IPS-15b (cell line): ENCODE measurements around the gene TBL1Y.

Experiments
- H3K27me3 ChIP-seq: one replicate; pipeline ENCODE4 v1.6.1; 2013; ENCODE audit warnings: low read length; ENCODE audit not compliant: control insufficient read depth, insufficient read depth
- H3K36me3 ChIP-seq: one replicate; pipeline ENCODE4 v1.6.1; 2013; ENCODE audit warnings: low read length; ENCODE audit not compliant: control insufficient read depth, insufficient read depth
- H3K4me1 ChIP-seq: one replicate; pipeline ENCODE4 v1.6.1; 2013; ENCODE audit warnings: mild to moderate bottlenecking, low read length; ENCODE audit not compliant: control insufficient read depth, insufficient read depth
- H3K4me3 ChIP-seq: one replicate; pipeline ENCODE4 v1.5.1; 2013; ENCODE audit warnings: low read depth, low read length
- H3K9ac ChIP-seq: one replicate; pipeline ENCODE4 v1.6.1; 2013; ENCODE audit warnings: low read depth, mild to moderate bottlenecking, low read length
- H3K9me3 ChIP-seq: one replicate; pipeline ENCODE4 v1.6.1; 2013; ENCODE audit warnings: mild to moderate bottlenecking, low read length; ENCODE audit not compliant: control insufficient read depth, insufficient read depth

Gene TBL1Y

DNA sequence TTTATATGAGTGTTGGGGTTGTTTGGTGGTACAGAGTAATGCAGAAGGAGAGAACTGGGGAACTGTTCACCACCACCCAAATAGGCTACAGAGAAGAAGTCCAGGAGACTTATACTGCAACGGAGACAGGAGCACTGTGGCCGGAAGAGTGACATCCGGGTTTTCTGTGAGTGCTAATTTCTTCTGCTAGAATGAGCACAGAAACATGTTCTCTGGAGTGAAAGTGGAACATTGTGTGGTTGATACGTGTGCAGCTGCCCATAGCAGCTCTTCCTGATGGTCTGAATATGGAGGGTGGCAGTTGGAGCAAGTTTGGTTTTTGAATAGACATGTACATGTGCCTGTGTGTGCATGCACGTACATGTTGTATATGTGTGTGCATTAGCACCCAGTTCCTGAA, 67.3 kb downstream of the TBL1Y start:
- no peaks in the 10 kb centered on the region for H3K27me3 ChIP-seq
- H3K9ac ChIP-seq, result no peak overlapping the region
- H3K4me3 ChIP-seq, result no peak overlapping the region
- H3K9me3 ChIP-seq, result no peaks in the 10 kb centered on the region
- H3K4me1 ChIP-seq, result no peaks in the 10 kb centered on the region
- H3K36me3 ChIP-seq, result no peaks in the 10 kb centered on the region

DNA sequence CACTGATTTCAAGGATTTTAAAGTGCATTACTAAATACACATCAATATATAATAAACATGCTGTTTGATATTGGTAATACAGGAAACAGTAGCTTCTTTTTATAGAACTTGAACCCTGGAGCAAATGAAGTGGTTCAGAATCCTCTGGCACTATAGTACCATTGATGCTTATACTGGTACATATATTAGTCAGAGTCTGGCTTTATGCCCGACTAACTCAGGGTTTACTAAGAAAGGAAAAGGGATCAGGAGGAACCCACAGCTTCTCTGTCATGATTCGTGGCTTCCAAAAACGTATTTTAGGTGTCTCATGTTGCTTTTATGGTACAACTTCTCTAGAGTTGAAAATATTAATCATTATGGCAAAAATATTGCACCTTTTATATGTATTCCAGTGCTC, 72.7 kb downstream of the TBL1Y start:
- no peak overlapping the region for H3K4me3 ChIP-seq
- no peaks in the 10 kb centered on the region for H3K9me3 ChIP-seq
- H3K4me1 ChIP-seq, result no peaks in the 10 kb centered on the region
- no peak overlapping the region for H3K9ac ChIP-seq
- H3K36me3 ChIP-seq, result no peaks in the 10 kb centered on the region
- no peaks in the 10 kb centered on the region for H3K27me3 ChIP-seq

GRCh38 chrY:6987811-6988210, 77.3 kb downstream of the TBL1Y start:
- H3K36me3 ChIP-seq, result no peaks in the 10 kb centered on the region
- no peaks in the 10 kb centered on the region for H3K9me3 ChIP-seq
- no peak overlapping the region for H3K9ac ChIP-seq
- H3K27me3 ChIP-seq, result no peaks in the 10 kb centered on the region
- no peak overlapping the region for H3K4me3 ChIP-seq
- H3K4me1 ChIP-seq, result no peaks in the 10 kb centered on the region

GRCh38 chrY:6989886-6990620, 79.6 kb downstream of the TBL1Y start:
- H3K9me3 ChIP-seq, result no peaks in the 10 kb centered on the region
- H3K4me3 ChIP-seq, result no peak overlapping the region
- no peak overlapping the region for H3K9ac ChIP-seq
- H3K27me3 ChIP-seq, result no peaks in the 10 kb centered on the region
- H3K4me1 ChIP-seq, result no peaks in the 10 kb centered on the region
- no peaks in the 10 kb centered on the region for H3K36me3 ChIP-seq

- Histone ChIP-seq H3K4me1 (no peaks in the 10 kb centered on the region), H3K9ac (no peak overlapping the region), H3K9me3 (no peaks in the 10 kb centered on the region), H3K4me3 (no peak overlapping the region), H3K36me3 (no peaks in the 10 kb centered on the region), H3K27me3 (no peaks in the 10 kb centered on the region)
These were observed 81.5 kb downstream of the TBL1Y start for GRCh38 chrY:6992041-6992440.

DNA sequence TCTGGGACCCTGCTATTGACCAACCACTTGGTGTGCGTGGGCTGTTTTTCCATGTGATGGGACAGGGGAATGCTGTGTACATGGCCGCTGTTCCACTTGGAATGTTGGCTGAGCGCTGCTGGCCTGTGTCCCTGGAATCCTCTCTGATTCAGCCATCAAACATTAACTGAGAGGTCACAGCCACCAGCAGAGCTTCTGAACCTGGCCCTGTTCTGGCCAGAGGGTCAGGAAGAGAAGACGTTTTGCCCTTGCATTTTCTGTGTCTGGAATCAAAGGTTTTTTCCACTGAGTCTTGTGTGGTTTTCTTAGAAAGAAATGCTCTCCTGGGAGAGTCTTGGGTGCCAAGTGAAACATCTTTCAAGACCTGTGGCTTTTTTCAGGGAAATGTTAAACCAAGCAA, 85.5 kb downstream of the TBL1Y start:
- Histone ChIP-seq H3K36me3 (no peaks in the 10 kb centered on the region), H3K9me3 (no peaks in the 10 kb centered on the region), H3K4me3 (no peak overlapping the region), H3K9ac (no peak overlapping the region), H3K4me1 (no peaks in the 10 kb centered on the region), H3K27me3 (no peaks in the 10 kb centered on the region)

GRCh38 chrY:6997503-6998066, 87.1 kb downstream of the TBL1Y start:
- H3K36me3 ChIP-seq, result no peaks in the 10 kb centered on the region
- no peaks in the 10 kb centered on the region for H3K27me3 ChIP-seq
- no peaks in the 10 kb centered on the region for H3K4me1 ChIP-seq
- H3K9ac ChIP-seq, result no peak overlapping the region
- no peaks in the 10 kb centered on the region for H3K9me3 ChIP-seq
- H3K4me3 ChIP-seq, result no peak overlapping the region

GRCh38 chrY:6999905-7000304, 89.4 kb downstream of the TBL1Y start:
- Histone ChIP-seq H3K9ac (no peak overlapping the region), H3K27me3 (no peaks in the 10 kb centered on the region), H3K4me3 (no peak overlapping the region), H3K36me3 (no peaks in the 10 kb centered on the region), H3K4me1 (no peaks in the 10 kb centered on the region), H3K9me3 (no peaks in the 10 kb centered on the region)

DNA sequence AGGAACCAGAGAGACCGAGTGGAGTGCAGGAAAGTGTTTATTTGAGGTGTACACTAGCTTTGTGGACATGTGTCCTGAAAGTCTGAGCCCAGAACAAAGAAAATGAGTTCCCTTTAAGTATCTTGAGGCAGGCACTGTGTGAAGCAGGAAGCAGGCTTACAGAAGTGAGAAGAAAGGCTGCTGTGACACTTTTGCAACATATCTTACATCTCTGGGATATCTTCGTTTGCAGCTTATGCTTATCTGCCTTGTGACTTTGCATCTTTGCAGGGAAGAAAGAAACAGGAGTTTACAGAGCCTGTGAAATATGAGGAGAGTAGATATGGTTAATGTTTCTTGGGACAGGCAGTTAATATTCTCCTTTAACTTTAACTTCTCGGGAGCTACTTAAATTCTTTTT, 92.1 kb downstream of the TBL1Y start:
- Histone ChIP-seq H3K9ac (no peak overlapping the region), H3K36me3 (no peaks in the 10 kb centered on the region), H3K27me3 (no peaks in the 10 kb centered on the region), H3K9me3 (no peaks in the 10 kb centered on the region), H3K4me1 (no peaks in the 10 kb centered on the region), H3K4me3 (no peak overlapping the region)

DNA sequence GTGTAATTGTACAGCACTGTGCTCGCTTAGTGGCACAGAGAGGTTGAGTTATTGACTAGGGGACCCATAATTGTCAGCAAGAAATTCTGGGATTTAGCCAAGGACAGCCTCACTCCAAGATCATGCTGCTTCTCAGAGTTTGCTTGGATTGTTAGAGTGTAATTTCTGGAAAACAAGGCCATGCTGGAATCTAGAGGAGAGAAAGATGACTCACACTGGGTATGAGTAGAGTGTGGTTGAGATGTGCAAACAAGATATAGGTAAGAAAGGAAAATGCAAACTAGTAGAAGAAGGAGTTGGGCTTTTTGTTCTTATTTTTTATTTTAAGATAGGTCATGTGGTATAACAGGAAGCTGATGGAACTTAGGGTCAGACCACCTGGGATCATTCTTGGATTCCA, 97.4 kb downstream of the TBL1Y start:
- Histone ChIP-seq H3K9me3 (no peaks in the 10 kb centered on the region), H3K4me3 (no peak overlapping the region), H3K9ac (no peak overlapping the region), H3K36me3 (no peaks in the 10 kb centered on the region), H3K4me1 (no peaks in the 10 kb centered on the region), H3K27me3 (no peaks in the 10 kb centered on the region)

DNA sequence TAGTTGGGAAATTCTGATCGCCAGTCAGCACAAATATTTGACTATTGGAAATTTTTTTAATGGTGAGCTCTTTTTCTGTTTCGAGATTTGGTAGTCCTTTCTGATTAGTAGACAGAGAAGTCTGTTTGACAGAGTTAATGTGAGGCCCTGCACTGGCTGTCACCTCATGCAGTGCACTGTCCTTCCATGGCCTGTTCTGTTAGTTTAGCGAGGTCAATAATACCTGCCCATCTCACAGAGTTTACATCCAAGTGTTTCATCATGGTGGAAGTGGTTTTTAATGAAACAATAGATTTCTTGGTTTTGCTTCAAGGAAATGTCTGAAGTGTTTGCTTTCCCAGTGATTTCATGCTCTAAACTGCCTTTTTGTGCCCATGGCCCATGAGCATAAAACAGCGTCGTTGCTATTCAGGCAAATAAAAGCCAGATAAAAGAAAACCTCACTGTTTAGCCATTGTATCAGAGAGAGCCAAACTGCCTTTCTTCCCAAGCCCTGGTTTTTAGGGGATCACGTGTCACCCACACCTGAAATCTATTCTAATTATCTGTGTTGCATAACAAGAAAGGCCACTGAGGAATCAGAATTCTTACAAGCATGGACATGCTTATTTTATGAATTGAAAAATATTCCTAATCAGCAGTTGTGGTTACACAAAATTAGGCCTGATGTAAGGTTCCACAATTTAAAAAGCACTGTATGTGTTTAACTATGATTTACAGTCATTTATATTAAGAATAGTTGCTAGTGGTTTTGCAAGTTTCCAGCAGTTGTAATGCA, 98.3 kb downstream of the TBL1Y start:
- no peaks in the 10 kb centered on the region for H3K36me3 ChIP-seq
- no peak overlapping the region for H3K4me3 ChIP-seq
- no peaks in the 10 kb centered on the region for H3K27me3 ChIP-seq
- H3K9ac ChIP-seq, result no peak overlapping the region
- no peaks in the 10 kb centered on the region for H3K9me3 ChIP-seq
- H3K4me1 ChIP-seq, result no peaks in the 10 kb centered on the region

DNA sequence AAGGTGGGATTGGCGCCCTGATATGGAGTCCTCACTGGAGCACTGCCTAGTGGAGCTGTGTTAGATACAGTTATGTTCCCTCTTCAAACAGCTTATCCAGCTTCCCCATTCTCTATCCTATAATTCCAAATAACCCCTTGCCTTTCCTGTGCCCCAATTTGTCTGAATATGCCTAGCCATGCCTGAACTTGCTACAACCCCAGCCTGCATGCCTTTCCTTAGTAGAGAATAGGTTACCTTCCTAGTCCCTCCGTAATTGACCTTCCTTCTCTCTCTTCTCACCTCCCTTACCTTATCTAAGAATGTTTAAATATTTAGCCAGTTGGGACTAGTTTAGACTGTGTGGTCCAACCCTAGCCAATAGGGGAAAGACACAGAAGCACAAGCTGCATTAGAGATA, 102.6 kb downstream of the TBL1Y start:
- H3K9ac ChIP-seq, result no peak overlapping the region
- H3K4me3 ChIP-seq, result no peak overlapping the region
- no peaks in the 10 kb centered on the region for H3K4me1 ChIP-seq
- no peaks in the 10 kb centered on the region for H3K9me3 ChIP-seq
- no peaks in the 10 kb centered on the region for H3K36me3 ChIP-seq
- H3K27me3 ChIP-seq, result no peaks in the 10 kb centered on the region
